Measurements from ENCODE around the gene AMBRA1.

Gene AMBRA1

GRCh38 chr11:46402957-46403902 lies 190.6 kb downstream of the AMBRA1 start:
- no peak for DNase-seq (ENCODE audit: low read depth in 2 of 2)

GRCh38 chr11:46397526-46397925 lies 196.3 kb downstream of the AMBRA1 start:
- no peak for DNase-seq (ENCODE audit: low read depth in 2 of 2)

- no peak for DNase-seq (ENCODE audit: low read depth in 2 of 2)
Measured at GRCh38 chr11:46393759-46394158, 200.1 kb downstream of the AMBRA1 start.

GRCh38 chr11:46393231-46393616 lies 200.6 kb downstream of the AMBRA1 start:
- DNase-seq (ENCODE audit: low read depth in 2 of 2), result no peak

GRCh38 chr11:46392421-46393230 lies 201.2 kb downstream of the AMBRA1 start:
- peak; percentile 54 to 70 for DNase-seq (ENCODE audit: low read depth in 2 of 2)

DNA sequence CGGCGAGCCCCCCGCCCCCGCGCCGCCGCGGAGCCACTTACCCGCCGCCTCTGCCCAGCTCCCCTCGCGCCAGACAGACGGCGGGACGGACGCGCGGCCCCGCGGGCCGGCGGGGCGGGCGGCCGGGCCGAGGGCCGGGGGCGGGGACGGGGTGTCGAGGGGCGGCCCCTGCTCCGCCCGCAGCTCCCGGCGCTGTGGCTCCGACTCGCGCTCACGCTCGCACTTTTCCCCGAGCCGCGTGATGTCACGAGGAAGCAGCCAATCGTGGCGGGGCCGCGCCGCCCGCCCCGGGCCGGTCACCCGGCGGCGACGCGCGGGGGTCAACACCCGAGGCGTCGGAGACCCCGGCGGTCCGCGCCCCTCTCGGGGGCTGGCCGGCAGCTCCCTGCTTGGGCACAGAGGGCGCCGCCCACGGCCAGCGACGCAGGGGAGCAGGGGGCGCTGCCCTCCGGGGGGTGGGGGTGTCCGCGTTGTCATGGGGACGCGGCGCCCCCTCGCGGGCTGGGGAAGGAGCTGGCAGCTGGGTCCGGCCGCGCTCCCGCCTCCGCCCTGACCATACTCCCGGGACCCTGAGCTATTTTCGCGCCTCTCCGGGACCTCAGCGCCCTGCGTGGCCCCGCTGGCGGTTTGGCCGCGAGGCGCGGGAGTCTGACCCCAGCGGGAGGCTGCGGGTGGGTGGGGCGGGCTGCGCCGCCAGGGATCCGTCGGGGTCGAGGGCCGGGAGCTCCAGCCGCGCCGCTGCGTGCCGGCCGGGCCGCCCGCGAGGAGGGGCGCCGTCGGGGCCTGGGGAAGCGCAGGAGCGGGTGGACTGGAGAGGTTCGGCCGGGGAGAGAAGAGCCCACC lies 202.0 kb downstream of the AMBRA1 start, which contains the start of gene CHRM4:
TSS of gene CHRM4 (minus strand) at position 199 of the 843 bp plus-strand sequence. CDS start 5,219 bp downstream, outside the sequence.
- no peak for DNase-seq (ENCODE audit: low read depth in 2 of 2)

GRCh38 chr11:46391186-46391577 lies 202.6 kb downstream of the AMBRA1 start:
- DNase-seq (ENCODE audit: low read depth in 2 of 2), result no peak

DNA sequence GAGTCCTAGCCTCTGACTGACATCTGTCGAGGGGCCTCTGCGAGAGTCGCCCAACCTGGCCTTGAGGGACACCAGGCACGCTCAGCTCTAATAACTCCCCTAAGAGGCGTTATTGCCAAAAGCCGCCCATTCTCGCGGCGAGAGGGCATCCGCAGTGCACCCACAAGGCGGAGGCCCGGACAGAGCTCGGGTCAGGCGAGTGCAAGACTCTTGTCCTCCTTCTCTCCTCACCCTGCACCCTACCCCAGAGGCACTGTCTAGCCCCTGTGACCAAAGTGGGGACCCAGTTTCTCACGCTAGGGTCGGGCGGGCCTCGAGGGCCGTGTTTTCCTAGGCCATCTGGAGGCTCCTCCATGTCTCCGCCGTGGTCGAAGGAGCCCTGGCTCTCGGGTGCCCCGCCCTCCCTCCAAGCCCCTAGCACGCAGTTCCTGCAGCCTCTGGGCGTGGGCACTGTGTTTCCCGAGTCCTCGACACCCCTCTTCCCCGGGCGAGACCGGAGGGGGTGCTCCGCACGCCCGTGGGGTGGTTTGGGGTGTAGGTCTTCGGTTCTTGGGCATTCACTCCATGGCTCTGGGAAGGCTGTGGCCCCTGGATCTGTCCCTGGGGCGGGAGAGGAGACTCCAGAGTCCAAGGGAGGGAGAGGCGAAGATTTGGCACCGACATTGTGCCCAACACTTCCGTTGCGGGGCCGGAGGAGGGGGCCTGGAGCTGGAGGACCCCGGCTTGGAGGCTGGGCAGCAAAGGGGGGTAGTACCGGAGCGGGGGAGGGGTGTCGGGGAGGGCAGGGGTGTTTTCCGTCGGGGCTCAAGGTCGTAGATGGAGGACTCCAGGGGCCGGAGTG lies 203.3 kb downstream of the AMBRA1 start:
- no peak for DNase-seq (ENCODE audit: low read depth in 2 of 2)

DNA sequence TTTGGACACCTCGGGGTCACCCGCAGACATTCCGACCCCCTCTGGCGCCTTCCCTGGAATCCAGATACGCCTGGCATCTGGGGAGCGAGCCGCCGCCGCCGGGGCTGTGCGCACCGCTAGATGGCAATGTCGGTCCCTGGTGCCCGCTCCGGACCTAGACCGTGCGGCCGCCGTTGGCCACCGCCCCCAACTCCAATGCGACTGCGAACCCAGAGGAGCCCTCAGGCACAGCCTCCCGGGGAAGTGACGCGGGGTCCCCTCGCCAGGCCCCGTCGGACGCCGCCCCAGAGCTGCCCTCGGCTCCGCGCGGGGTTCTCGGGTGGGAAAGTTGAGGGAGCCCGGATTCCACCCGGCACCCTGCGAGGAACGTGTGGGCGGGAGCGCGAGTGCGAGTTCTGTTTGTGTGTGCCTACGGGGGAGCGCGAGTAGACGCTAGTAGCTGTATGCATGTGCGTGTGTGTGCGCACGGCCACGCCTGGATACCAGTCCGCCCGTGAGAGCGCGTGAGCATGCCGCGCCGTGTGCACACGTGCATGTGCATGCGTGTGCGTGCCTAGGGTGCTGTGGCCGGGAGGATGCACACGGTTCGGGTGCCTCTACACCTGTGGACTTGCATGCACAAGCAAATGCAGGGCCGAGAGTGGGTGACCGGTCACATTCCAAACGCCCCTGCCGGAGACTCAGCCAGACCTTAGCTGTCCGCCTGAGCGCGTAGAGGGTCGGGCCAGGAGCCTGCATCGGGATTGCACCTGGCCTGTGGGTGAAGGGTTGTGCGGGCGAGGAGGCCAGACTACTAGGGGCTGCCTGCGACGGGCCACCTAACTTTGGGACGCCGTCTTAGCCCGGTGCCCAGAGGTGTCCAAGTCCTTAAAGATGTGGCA lies 204.1 kb downstream of the AMBRA1 start:
- DNase-seq (ENCODE audit: low read depth in 2 of 2), result peak in 1 of 2 donors; percentile 48

DNA sequence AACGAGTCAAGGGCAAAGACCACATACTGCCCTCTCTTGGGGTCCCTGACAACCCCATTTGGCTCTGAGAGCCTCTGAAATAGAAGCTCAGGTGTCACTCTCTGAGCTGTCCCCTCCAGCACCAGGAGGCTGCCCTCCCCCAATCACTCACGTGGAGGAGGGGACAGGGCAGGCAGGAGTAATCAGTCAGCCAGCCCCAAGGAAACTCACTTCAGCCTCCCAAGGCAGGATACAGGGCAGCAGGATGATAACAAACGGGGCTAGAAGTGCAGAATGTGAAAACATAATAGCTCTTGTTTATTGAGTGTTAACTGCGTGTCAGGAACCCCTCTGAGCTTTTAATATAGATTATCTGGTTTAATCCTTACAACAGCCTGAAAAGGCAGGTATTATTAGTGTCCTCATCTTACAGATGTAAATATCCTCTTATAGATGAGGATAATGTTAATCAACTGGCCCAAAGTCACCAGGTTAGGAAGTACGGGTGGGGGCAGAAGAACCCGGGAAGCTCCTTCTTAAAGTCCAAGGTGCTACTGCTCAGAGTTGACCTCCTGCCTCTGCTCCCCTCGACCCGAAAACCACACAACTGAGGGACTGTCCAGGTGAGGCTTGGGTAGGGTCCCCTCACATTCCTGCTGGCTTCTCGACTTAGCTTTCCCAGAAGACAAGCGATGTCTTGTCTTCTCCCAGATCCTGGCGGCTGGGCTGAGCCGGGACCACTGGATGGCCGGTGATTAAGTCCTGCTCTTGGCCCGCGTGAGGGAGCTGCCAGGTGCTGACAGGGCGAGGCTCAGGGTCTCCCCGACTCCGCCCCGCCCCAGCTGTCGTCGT lies 205.0 kb downstream of the AMBRA1 start:
- no peak for DNase-seq (ENCODE audit: low read depth in 2 of 2)

DNA sequence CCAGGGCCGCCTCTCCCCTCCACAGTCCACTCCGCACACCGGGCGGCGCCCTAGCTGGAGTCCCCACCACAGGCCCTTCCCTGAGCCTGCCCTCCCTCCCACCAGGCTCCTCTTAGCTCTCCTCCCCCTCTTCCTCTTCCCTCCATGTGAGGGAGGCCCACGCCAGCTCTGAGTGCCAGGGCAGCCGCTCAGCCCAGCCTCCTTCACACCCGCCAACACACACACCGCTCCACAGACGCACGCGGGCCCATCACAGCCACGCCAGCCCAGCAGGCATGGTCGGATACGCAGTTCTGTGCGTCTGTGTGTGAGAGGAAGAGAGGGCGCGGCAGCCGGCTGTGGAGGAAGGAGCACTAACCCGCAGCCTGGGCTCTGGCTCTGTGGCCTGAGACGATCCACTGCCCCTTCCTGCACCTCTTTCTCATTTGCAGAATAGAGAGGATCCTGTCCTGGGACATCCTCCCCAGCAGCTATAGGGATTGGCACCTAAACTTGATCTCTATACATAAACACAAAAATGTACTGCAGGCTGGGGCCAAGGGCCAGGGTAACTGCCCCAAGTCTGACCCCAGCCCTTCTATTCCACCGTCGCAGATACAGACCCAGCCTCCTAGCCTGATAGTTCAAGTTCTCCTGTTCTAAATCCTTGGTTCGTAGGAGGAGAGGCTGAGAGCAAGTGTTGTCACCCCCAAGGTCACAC lies 205.8 kb downstream of the AMBRA1 start:
- DNase-seq (ENCODE audit: low read depth in 2 of 2), result no peak

GRCh38 chr11:46387456-46387855 lies 206.4 kb downstream of the AMBRA1 start:
- DNase-seq (ENCODE audit: low read depth in 2 of 2), result no peak

- DNase-seq (ENCODE audit: low read depth in 2 of 2), result no peak
Measured at GRCh38 chr11:46386674-46387073, 207.1 kb downstream of the AMBRA1 start.

DNA sequence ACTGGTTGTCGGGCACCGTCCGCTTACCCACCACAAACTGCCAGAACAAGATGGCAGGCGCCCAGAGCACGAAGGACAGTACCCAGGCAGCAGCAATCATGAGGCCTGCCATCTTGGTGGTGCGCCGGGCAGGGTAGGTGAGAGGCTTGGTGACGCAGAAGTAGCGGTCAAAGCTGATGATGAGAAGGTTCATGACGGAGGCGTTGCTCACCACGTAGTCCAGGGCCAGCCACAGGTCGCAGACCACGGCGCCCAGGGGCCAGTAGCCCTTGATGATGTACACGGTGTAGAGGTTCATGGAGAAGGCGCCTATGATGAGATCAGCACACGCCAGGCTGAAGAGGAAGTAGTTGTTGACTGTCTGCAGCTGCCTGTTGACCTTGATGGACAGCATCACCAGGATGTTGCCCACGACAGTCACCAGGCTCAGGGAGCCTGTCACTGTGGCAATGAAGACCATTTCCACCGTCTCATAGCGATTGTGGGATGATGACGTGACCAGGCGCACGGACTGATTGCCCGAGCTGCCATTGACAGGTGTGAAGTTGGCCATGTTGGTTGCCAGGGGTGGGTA lies 207.7 kb downstream of the AMBRA1 start:
- DNase-seq (ENCODE audit: low read depth in 2 of 2), result no peak

- no peak for DNase-seq (ENCODE audit: low read depth in 2 of 2)
Measured at GRCh38 chr11:46385169-46386004, 208.4 kb downstream of the AMBRA1 start.

- DNase-seq (ENCODE audit: low read depth in 2 of 2), result no peak
Measured at GRCh38 chr11:46383974-46384701, 209.7 kb downstream of the AMBRA1 start.

Data from stimulated activated CD4-positive, alpha-beta T cell treated with anti-CD3 and anti-CD28 coated beads, Interleukin-1b, Interleukin-23, amount 100 ng/mL, for 4 hours (primary cell).